Spinal cord (tissue), 10 donors: Measurements from ENCODE around the gene WDR26. TPM values are rescaled to one million over a fixed set of nuclear protein-coding genes. Genes with fewer than 3 reads are reported as not detected.

Experiments used
- DNase-seq, 6 donors: peaks; one replicate each; pipeline versions ENCODE4 v3.0.0 to v3.0.0-alpha.2; 2013 to 2015; ENCODE audit warnings: low spot score in 6 of 6, low read depth in 4 of 6
- H3K27ac ChIP-seq: one replicate; pipeline ENCODE4 v1.5.1; 2013; ENCODE audit warnings: low read depth, low read length, control low read depth
- H3K27me3 ChIP-seq: one replicate; pipeline ENCODE4 v1.6.1; 2013; ENCODE audit warnings: low read length; ENCODE audit not compliant: control insufficient read depth, insufficient read depth
- H3K36me3 ChIP-seq: one replicate; pipeline ENCODE4 v1.6.1; 2013; ENCODE audit warnings: low read length; ENCODE audit not compliant: control insufficient read depth, insufficient read depth
- H3K4me1 ChIP-seq: one replicate; pipeline ENCODE4 v1.6.1; 2013; ENCODE audit warnings: low read length; ENCODE audit not compliant: control insufficient read depth, insufficient read depth
- H3K4me3 ChIP-seq: one replicate; pipeline ENCODE4 v1.5.1; 2013; ENCODE audit warnings: low read depth, low read length, control low read depth
- H3K9me3 ChIP-seq: one replicate; pipeline ENCODE4 v1.6.1; 2013; ENCODE audit warnings: low read length; ENCODE audit not compliant: control insufficient read depth, insufficient read depth
- WGBS: methylation state at CpG from one replicate; pipeline ENCODE4 v1.1.5; 2013; ENCODE audit warnings: missing lambda C conversion rate; ENCODE audit not compliant: insufficient coverage; 5-methylcytosine and 5-hydroxymethylcytosine counted together
- polyA plus RNA-seq, 2 donors: library from polyadenylated mRNA; unstranded; fragments of 120-200 nt; gene quantifications; one replicate each; pipeline ENCODE4 v1.2.1, GENCODE V29; 2013; ENCODE audit not compliant: insufficient read length in 2 of 2
- total RNA-seq, 2 donors: library from RNA; depleted of rRNA in 1 of 2; stranded (reverse); fragments of 120-200 nt in 1 of 2; fragments of >200 nt in 1 of 2; gene quantifications; one replicate each; pipeline versions ENCODE4 v1.2.3 to v1.2.4, GENCODE V29; 2013 to 2014
- donor health status: healthy.

WDR26 gene
- total and polyA plus RNA-seq, 4 donors, result 54.9 to 110 (median 67.6) TPM

DNA sequence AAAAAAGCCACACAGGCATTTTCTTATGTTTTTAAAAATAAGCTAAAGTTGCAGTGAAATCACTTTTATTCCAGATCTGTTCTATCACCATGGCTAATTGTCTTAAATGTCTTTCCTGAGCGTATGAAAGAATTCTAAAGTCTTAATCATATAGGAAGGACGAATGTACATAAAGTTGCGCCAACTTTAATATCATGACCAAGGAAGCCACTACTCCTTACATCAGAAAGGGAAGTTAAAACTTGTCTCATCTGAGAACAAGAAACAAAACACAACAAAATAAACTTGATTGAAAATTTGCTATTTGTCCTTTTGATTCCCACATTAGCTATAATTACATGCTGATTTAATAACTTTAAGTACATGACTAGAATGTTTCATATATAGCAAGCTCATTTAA lies 51.4 kb downstream of the WDR26 start:
- WGBS, result no CpG with 5 or more reads among the region's 3 CpGs

DNA sequence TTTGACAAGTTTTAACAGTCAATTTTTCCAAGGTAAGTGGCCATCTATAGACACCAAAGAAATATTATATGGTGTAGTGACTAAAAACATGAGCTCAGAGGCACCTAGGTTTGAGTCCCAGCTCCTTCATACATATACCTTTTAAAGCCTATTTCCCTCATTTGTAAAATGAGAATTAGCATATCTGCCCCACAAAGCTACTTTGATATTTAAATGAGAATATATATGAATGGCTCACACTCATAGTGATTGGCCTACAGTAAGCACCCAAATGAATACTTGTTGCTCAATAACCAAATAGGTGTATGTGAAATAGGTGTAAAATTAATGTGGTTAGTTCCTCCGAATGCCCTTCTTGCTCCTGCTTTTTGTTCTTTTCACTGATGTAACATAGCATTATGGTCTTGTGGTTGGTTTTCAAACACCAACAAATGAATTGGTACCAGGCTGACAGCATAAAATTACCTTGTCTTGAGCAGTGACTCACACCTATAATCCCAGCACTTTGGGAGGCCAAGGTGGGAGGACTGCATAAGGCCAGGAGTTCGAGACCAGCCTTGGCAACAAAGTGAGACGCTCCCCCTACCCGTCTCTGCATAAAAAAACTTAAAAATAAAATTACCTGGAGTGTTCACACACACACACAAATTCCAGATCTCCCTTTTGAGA lies 52.6 kb downstream of the WDR26 start:
- Histone ChIP-seq H3K9me3 (no peaks in the 10 kb centered on the region), H3K4me3 (no peak overlapping the region), H3K27ac (no peak overlapping the region), H3K4me1 (no peaks in the 10 kb centered on the region), H3K27me3 (no peaks in the 10 kb centered on the region), H3K36me3 (peaks cover 15% of the 10 kb centered on the region)
- DNase-seq, result no peak
- no CpG with 5 or more reads among the region's 4 CpGs for WGBS

More for the DNA sequence above, 51.4 kb downstream of the WDR26 start:
- Histone ChIP-seq H3K27me3 (no peaks in the 10 kb centered on the region), H3K4me1 (no peaks in the 10 kb centered on the region), H3K36me3 (peaks cover 8% of the 10 kb centered on the region), H3K27ac (no peak overlapping the region), H3K9me3 (no peaks in the 10 kb centered on the region), H3K4me3 (no peak overlapping the region)
- DNase-seq, result peak in 1 of 6 donors; percentile 3

DNA sequence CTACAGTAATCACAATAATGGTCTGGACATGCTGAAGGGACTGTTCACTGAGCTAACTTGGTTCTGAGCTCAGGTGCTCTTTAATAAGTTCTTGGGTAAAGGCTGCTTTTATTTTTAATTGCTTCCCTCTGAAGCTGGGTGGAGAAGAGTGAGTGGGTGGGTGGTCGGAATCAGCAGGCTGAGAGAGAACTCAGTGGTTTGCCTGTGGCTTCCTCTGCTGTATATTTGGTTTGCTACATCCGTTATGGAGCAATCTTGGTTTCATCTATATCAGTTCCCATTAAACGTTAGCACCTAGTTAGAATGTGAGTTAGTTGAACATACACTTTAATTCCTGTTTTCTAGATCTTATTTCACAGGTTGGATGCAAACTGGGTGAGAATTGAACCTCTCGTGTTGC lies 54.6 kb downstream of the WDR26 start:
- H3K36me3 ChIP-seq, result peaks cover 18% of the 10 kb centered on the region

DNA sequence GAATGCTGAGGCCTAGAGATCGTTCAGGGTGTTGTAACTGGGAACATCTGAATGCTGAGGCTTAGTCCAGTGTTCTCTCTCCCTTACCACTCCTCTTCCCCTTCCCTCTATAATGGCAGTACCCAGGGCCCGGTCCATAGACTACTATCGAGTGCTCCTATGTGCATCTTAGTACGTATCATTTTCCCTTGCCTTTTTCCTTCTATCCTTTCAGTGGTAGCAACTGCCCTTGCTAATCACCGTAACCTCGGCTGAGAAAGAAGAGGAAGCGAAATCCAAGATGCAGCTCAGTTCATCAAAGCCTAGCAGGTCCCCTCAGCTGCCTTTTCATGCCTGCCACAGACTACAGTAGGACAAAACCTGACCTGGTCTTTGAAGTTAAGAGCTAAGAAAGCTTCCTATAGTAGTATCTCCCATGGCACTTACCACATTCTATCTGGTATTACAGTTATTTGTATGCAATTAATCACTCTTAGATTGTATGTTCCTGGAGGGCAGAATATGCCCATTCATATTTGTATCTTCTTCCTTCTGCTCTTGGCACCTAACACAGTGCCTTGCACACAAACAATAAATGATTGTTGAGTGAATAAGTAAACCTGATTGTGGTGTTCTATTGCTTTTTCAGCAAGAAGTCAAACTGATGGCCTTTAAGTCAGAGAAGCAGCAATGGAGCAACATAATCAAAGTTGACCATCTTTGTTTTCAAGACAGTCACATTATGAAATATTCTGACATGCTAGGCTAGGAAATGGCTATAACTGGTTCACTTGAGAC lies 55.6 kb downstream of the WDR26 start:
- Histone ChIP-seq H3K27me3 (no peaks in the 10 kb centered on the region), H3K36me3 (peaks cover 20% of the 10 kb centered on the region), H3K27ac (no peak overlapping the region), H3K9me3 (no peaks in the 10 kb centered on the region), H3K4me3 (no peak overlapping the region), H3K4me1 (no peaks in the 10 kb centered on the region)
- WGBS, result 87% methylated on average over 4 of the region's 7 CpGs
- no peak for DNase-seq

More for the DNA sequence above, 54.6 kb downstream of the WDR26 start:
- Histone ChIP-seq H3K4me1 (no peaks in the 10 kb centered on the region), H3K27me3 (no peaks in the 10 kb centered on the region), H3K4me3 (no peak overlapping the region), H3K9me3 (no peaks in the 10 kb centered on the region), H3K27ac (no peak overlapping the region)
- no peak for DNase-seq
- no CpG with 5 or more reads among the region's 4 CpGs for WGBS

DNA sequence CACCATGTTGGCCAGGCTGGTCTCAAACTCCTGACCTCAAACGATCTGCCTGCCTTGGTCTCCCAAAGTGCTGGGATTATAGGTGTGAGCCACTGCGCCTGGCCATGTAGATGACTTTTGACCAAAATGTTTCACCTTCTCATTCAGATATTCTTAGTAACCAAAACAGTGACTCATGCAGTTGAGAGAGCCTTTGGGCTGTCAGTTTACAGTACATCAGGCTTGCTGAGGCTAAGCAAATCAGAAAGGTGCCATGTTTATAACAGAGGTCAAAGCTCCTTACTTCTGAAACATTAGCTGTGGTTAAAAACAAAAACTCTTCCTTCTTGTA lies 57.0 kb downstream of the WDR26 start:
- DNase-seq, result no peak
- Histone ChIP-seq H3K9me3 (no peaks in the 10 kb centered on the region), H3K4me1 (no peaks in the 10 kb centered on the region), H3K27ac (no peak overlapping the region), H3K4me3 (no peak overlapping the region), H3K27me3 (no peaks in the 10 kb centered on the region), H3K36me3 (peaks cover 27% of the 10 kb centered on the region)
- WGBS, result 100% methylated on average over 1 of the region's 2 CpGs

DNA sequence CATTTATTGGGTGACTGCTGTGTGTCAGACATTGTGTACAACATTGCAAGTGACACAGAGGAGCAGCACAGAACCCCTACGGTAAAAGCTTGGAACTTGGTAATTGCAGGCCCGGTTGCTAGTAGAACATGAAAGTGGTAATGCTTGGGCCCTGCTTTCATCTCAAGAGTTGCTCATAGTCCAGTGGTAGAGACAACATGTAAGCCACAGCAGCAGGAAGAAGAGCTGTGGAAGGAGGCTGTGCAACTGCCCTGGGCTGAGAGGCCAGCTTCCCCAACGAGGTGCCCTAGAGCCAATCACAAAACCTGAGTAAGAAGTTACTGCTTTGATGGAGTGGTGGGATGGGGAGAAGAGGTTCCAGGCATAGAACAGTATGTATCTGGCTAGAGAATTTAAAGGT lies 59.5 kb downstream of the WDR26 start:
- H3K36me3 ChIP-seq, result peaks cover 34% of the 10 kb centered on the region
- no peaks in the 10 kb centered on the region for H3K9me3 ChIP-seq
- no peak overlapping the region for H3K27ac ChIP-seq
- H3K4me3 ChIP-seq, result no peak overlapping the region
- no peaks in the 10 kb centered on the region for H3K27me3 ChIP-seq
- no peak for DNase-seq
- 95% methylated on average over 3 of the region's 3 CpGs for WGBS
- no peaks in the 10 kb centered on the region for H3K4me1 ChIP-seq

DNA sequence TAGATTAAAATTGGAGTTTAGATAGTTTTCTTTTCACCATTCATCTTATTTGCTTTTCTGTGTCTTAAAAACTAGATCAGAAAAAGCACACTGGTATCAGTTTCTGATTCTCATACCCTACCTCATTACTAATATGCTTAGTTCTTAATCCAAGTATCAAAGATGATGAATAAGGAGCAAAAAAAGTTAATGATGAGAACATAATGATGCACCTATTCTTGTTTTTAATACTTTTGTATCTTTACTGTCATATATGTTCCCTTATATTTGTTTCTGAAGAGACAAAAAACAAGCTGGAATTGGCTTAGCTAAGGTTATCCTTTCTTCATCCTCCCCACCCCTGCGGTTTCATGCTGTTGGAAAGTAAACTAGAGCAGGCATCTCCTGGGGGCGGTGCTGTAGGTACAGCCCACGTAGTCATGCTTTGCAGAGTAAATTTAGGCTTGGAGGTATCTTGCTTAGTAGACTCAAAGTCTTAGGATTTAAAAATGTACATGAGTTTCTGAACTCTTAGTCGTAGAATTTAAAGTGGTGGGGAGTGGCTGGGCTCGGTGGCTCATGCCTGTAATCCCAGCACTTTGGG lies 61.5 kb downstream of the WDR26 start:
- no peak for DNase-seq
- Histone ChIP-seq H3K27ac (no peak overlapping the region), H3K36me3 (peaks cover 43% of the 10 kb centered on the region), H3K4me3 (no peak overlapping the region), H3K4me1 (no peaks in the 10 kb centered on the region), H3K9me3 (no peaks in the 10 kb centered on the region), H3K27me3 (no peaks in the 10 kb centered on the region)
- 92% methylated on average over 3 of the region's 5 CpGs for WGBS

DNA sequence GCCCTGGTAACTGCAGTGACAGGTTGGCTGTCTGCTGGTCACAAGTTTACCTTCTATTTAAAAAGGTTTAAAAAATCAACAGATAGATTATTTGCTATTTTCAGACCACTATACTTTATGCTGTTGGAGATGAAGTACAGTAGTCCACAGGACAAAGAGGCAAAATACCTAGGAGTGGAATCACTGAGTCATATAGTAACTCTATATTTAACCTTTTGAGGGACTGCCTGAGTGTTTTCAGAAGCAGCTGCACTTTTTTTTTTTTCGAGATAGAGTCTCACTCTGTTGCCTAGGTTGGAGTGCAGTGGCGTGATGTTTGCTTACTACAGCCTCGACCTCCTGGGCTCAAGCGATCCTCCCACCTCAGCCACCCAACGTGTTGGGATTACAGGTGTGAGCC lies 66.2 kb downstream of the WDR26 start:
- H3K4me1 ChIP-seq, result no peaks in the 10 kb centered on the region
- no CpG with 5 or more reads among the region's 5 CpGs for WGBS
- H3K36me3 ChIP-seq, result peaks cover 46% of the 10 kb centered on the region
- no peaks in the 10 kb centered on the region for H3K9me3 ChIP-seq
- H3K4me3 ChIP-seq, result no peak overlapping the region
- no peak overlapping the region for H3K27ac ChIP-seq
- DNase-seq, result no peak
- H3K27me3 ChIP-seq, result no peaks in the 10 kb centered on the region

DNA sequence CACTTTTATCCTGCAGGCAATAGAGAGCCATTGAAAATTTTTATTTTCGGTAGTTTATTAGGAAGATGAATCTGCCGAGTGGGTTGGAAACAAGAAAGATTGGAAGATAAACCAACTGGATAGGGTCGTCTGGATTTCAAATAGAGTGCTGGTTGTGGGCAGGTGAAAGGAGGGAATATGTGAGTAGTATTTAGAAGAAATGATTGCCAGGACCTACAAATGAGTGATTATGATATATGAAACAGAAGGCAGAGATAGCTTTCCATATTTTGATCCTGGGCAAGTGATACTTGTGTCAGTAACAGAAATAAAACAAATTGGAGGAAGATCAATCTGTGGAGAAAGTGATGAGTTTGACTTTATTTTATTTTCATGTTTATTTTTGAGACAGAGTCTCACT lies 75.4 kb downstream of the WDR26 start:
- Histone ChIP-seq H3K9me3 (no peaks in the 10 kb centered on the region), H3K4me3 (no peak overlapping the region)
- no peak for DNase-seq

DNA sequence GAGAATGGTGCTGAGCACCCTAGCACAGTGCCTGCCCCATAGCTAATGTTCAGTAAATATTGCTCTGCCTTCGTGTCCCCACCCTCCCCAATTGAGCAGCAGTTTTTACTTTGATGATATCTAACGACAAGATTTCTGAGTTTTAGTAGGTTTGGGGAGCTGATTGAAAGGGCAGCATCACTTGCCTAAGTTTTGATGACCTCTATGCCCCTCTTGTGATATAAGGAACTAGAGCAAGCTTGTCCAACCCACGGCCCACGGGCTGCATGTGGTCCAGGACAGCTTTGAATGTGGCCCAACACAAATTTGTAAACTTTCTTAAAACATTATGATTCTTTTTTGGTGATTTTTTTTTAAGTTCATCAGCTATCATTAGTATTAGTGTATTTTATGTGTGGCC lies 76.4 kb downstream of the WDR26 start:
- Histone ChIP-seq H3K36me3 (peaks cover 5% of the 10 kb centered on the region), H3K9me3 (no peaks in the 10 kb centered on the region), H3K4me3 (no peak overlapping the region), H3K27me3 (no peaks in the 10 kb centered on the region), H3K4me1 (peaks cover 8% of the 10 kb centered on the region), H3K27ac (no peak overlapping the region)
- no peak for DNase-seq
- WGBS, result no CpG with 5 or more reads among the region's 4 CpGs

More for the DNA sequence above, 75.4 kb downstream of the WDR26 start:
- Histone ChIP-seq H3K4me1 (peaks cover 8% of the 10 kb centered on the region), H3K27ac (no peak overlapping the region), H3K36me3 (peaks cover 5% of the 10 kb centered on the region), H3K27me3 (no peaks in the 10 kb centered on the region)
- 92% methylated on average over 3 of the region's 3 CpGs for WGBS
